Urinary bladder (tissue), 4 donors: ENCODE measurements around the gene GRIN1. TPM values are rescaled to one million over a fixed set of nuclear protein-coding genes. Genes with fewer than 3 reads are reported as not detected.
"Not testable (repeated sequence)": the region's sequence is repeated elsewhere in the genome, so short reads cannot be mapped to it uniquely, and the experiment has no call there.

ENCODE experiments used
- DNase-seq: peaks from one replicate; pipeline ENCODE4 v3.0.0-alpha.2; 2015; ENCODE audit errors: extremely low spot score
- H3K27ac ChIP-seq: one replicate; pipeline ENCODE4 v1.5.1; 2013; ENCODE audit warnings: low read depth, mild to moderate bottlenecking, moderate library complexity
- H3K36me3 ChIP-seq: one replicate; pipeline ENCODE4 v1.6.1; 2013; ENCODE audit warnings: mild to moderate bottlenecking, moderate library complexity; ENCODE audit not compliant: insufficient read depth
- H3K4me1 ChIP-seq: one replicate; pipeline ENCODE4 v1.6.1; 2013; ENCODE audit warnings: mild to moderate bottlenecking, moderate library complexity; ENCODE audit not compliant: insufficient read depth
- H3K4me3 ChIP-seq: one replicate; pipeline ENCODE4 v1.5.1; 2013; ENCODE audit warnings: low read depth, low read length
- WGBS: extraction: QIAGEN DNeasy Blood & Tissue Kit; methylation state at CpG from one replicate; pipeline ENCODE4 v1.1.7; 2013; 5-methylcytosine and 5-hydroxymethylcytosine counted together
- polyA plus RNA-seq: library from polyadenylated mRNA; stranded (reverse); fragments of 200-250 nt; gene quantifications from one replicate; pipeline ENCODE4 v1.2.3, GENCODE V29; 2013
- total RNA-seq: library from RNA; depleted of rRNA; stranded (reverse); fragments of >200 nt; gene quantifications from one replicate; pipeline ENCODE4 v1.2.3, GENCODE V29; 2014
- donor health status: healthy with polysubstance abuse.
- donor health status: healthy.

Gene GRIN1
- total and polyA plus RNA-seq, 2 donors = 0.18 to 0.26 TPM

- Histone ChIP-seq H3K4me1 (no peaks in the 10 kb centered on the region), H3K36me3 (no peaks in the 10 kb centered on the region), H3K27ac (no peak overlapping the region), H3K4me3 (no peak overlapping the region)
- no peak for DNase-seq
- 61% methylated on average over 6 of the region's 6 CpGs for WGBS
Measured at GRCh38 chr9:137116027-137116507, 22.9 kb upstream of the GRIN1 start.

GRCh38 chr9:137116728-137117127 lies 22.2 kb upstream of the GRIN1 start:
- H3K27ac ChIP-seq = no peak overlapping the region
- no peaks in the 10 kb centered on the region for H3K4me1 ChIP-seq
- 41% methylated on average over 17 of the region's 17 CpGs for WGBS
- DNase-seq = no peak
- H3K4me3 ChIP-seq = no peak overlapping the region
- H3K36me3 ChIP-seq = no peaks in the 10 kb centered on the region

GRCh38 chr9:137117269-137117731 lies 21.7 kb upstream of the GRIN1 start:
- Histone ChIP-seq H3K4me1 (no peaks in the 10 kb centered on the region), H3K4me3 (no peak overlapping the region), H3K27ac (no peak overlapping the region), H3K36me3 (no peaks in the 10 kb centered on the region)
- WGBS = 77% methylated on average over 15 of the region's 15 CpGs
- DNase-seq = no peak

GRCh38 chr9:137118092-137118603 lies 20.8 kb upstream of the GRIN1 start:
- H3K27ac ChIP-seq, H3K4me3 ChIP-seq, H3K36me3 ChIP-seq, H3K4me1 ChIP-seq, DNase-seq: not testable (repeated sequence)
- WGBS = 85% methylated on average over 12 of the region's 12 CpGs

GRCh38 chr9:137121927-137122795 lies 16.8 kb upstream of the GRIN1 start:
- not testable (repeated sequence) for DNase-seq

GRCh38 chr9:137122796-137123467 lies 16.0 kb upstream of the GRIN1 start:
- not testable (repeated sequence) for H3K4me3 ChIP-seq, DNase-seq, H3K36me3 ChIP-seq, H3K27ac ChIP-seq, H3K4me1 ChIP-seq
- WGBS = 90% methylated on average over 16 of the region's 16 CpGs

More at GRCh38 chr9:137121927-137122795, 16.8 kb upstream of the GRIN1 start:
- H3K4me1 ChIP-seq, H3K36me3 ChIP-seq, H3K27ac ChIP-seq, H3K4me3 ChIP-seq: not testable (repeated sequence)
- 72% methylated on average over 25 of the region's 25 CpGs for WGBS

- H3K36me3 ChIP-seq = no peaks in the 10 kb centered on the region
- H3K27ac ChIP-seq = no peak overlapping the region
- 81% methylated on average over 5 of the region's 5 CpGs for WGBS
- DNase-seq = no peak
- H3K4me1 ChIP-seq = no peaks in the 10 kb centered on the region
- H3K4me3 ChIP-seq = no peak overlapping the region
Measured at GRCh38 chr9:137123468-137123837, 15.5 kb upstream of the GRIN1 start.

- not testable (repeated sequence) for H3K27ac ChIP-seq, H3K4me1 ChIP-seq, DNase-seq, H3K4me3 ChIP-seq, H3K36me3 ChIP-seq
- WGBS = 95% methylated on average over 5 of the region's 5 CpGs
Measured at GRCh38 chr9:137123952-137124462, 14.9 kb upstream of the GRIN1 start.

- 51% methylated on average over 3 of the region's 3 CpGs for WGBS
- Histone ChIP-seq H3K4me1 (no peaks in the 10 kb centered on the region), H3K4me3 (no peak overlapping the region), H3K36me3 (no peaks in the 10 kb centered on the region), H3K27ac (no peak overlapping the region)
- DNase-seq = no peak
Measured at GRCh38 chr9:137126786-137127185, 12.2 kb upstream of the GRIN1 start.

GRCh38 chr9:137127301-137128157 lies 11.4 kb upstream of the GRIN1 start:
- no peak overlapping the region for H3K27ac ChIP-seq
- 34% methylated on average over 24 of the region's 24 CpGs for WGBS
- DNase-seq = no peak
- H3K4me3 ChIP-seq = no peak overlapping the region
- H3K36me3 ChIP-seq = no peaks in the 10 kb centered on the region
- H3K4me1 ChIP-seq = no peaks in the 10 kb centered on the region

GRCh38 chr9:137128158-137128861 lies 10.6 kb upstream of the GRIN1 start:
- no peak for DNase-seq
- no peak overlapping the region for H3K4me3 ChIP-seq

GRCh38 chr9:137128862-137129455 lies 10.0 kb upstream of the GRIN1 start:
- Histone ChIP-seq H3K36me3 (no peaks in the 10 kb centered on the region), H3K4me3 (peak overlapping the region; percentile 67), H3K4me1 (no peaks in the 10 kb centered on the region), H3K27ac (no peak overlapping the region)
- DNase-seq = no peak
- 24% methylated on average over 37 of the region's 37 CpGs for WGBS

More at GRCh38 chr9:137128158-137128861, 10.6 kb upstream of the GRIN1 start:
- H3K4me1 ChIP-seq = no peaks in the 10 kb centered on the region
- 72% methylated on average over 19 of the region's 19 CpGs for WGBS
- H3K36me3 ChIP-seq = no peaks in the 10 kb centered on the region
- no peak overlapping the region for H3K27ac ChIP-seq
